ENCODE results near the gene PITPNM3.

DNA sequence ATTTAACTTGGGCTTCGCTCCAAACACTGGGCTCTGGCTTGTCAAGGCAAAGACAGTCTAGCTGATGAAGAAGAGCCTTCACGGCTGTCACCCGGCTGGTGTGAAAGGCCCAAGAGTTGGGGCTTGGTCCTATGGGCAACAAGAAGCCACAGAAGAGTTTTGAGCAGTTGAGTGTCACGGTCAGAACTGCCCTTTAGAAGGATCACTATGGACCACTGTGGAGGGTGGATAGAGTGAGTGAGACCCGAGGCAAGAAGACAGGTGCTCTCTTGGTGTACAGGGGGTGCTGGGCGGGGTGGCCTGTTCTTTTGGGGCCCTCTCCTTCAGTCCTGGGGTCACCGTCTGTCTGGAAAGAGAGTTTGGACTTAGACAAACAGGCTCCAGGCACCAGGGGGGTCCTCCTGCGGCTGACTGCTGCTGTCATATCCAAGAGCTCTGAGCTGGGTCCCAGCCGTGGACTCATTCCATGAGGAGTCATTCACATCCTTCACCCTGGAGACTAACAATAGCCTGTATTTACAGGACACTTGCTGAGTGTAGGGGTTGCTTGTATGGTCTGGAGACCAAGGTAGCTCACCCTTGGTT, 109.7 kb downstream of the PITPNM3 start:
- TF ChIP-seq POLR2A (IDR thresholded peaks at IDR 0.05) (no peak), POLR2AphosphoS5 (IDR thresholded peaks at IDR 0.05; ENCODE audit: insufficient read depth in 1 of 2, low read depth in 1 of 2) (no peak)
- TF ChIP-seq, protein P1, sequence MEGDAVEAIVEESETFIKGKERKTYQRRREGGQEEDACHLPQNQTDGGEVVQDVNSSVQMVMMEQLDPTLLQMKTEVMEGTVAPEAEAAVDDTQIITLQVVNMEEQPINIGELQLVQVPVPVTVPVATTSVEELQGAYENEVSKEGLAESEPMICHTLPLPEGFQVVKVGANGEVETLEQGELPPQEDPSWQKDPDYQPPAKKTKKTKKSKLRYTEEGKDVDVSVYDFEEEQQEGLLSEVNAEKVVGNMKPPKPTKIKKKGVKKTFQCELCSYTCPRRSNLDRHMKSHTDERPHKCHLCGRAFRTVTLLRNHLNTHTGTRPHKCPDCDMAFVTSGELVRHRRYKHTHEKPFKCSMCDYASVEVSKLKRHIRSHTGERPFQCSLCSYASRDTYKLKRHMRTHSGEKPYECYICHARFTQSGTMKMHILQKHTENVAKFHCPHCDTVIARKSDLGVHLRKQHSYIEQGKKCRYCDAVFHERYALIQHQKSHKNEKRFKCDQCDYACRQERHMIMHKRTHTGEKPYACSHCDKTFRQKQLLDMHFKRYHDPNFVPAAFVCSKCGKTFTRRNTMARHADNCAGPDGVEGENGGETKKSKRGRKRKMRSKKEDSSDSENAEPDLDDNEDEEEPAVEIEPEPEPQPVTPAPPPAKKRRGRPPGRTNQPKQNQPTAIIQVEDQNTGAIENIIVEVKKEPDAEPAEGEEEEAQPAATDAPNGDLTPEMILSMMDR (IDR thresholded peaks at IDR 0.05) = no peak
